K562 (cell line): ENCODE data around the gene A4GNT. TPM values are rescaled to one million over a fixed set of nuclear protein-coding genes. Genes with fewer than 3 reads are reported as not detected.

ENCODE experiments used
- ATAC-seq: fragments of 200-7000 bp; cut with Tn5 transposase; 3 replicates; pipeline ENCODE4 v1.9.1; 2020; ENCODE audit warnings: moderate library complexity
- BruUV-seq: library from RNA; stranded (reverse); fragments of 400-500 nt; replicated peaks from 2 replicates; lab custom pipeline; 2021; lab: Mats Ljungman, UMichigan
- CTCF ChIA-PET: fragments of 300-600 bp; formaldehyde crosslinking; extraction: SDS; loops from one replicate; lab custom pipeline; 2021; ENCODE audit warnings: low intra/inter-chr PET ratio; lab: Yijun Ruan, JAX
- POLR2A ChIA-PET: fragments of 300-600, 350-650 bp; sonication (Branson Sonifier 250); formaldehyde crosslinking; extraction: SDS; loops from one replicate; lab custom pipeline; 2021; ENCODE audit warnings: antibody characterized with exemption, inconsistent platforms; lab: Yijun Ruan, JAX
- DNase-seq, 4 experiments: peaks; one replicate each; pipeline versions ENCODE4 v3.0.0 to v3.0.0-alpha.2; 2011 to 2018; ENCODE audit warnings: low spot score in 3 of 4, mixed read lengths in 3 of 4; ENCODE audit errors: extremely low read depth in 1 of 4
- FAIRE-seq: peaks from 2 replicates; lab custom pipeline; 2011; peaks lifted over from hg19 to GRCh38; lab: Jason Lieb, UNC
- H2AFZ ChIP-seq: 2 replicates; pipeline ENCODE4 v1.6.0; 2011; ENCODE audit warnings: low read depth, low read length, control low read depth, inconsistent platforms
- H3K27ac ChIP-seq: fragments of 200-600 bp; 3 replicates; pipeline ENCODE4 v1.8.0; 2011; ENCODE audit warnings: low read depth, mild to moderate bottlenecking, control low read depth, inconsistent platforms, low read length, moderate library complexity, mixed read lengths; ENCODE audit errors: extremely low read depth
- H3K27me3 ChIP-seq, 2 experiments: fragments of 300-600 bp in 1 of 2; 2 replicates in 1 of 2; 3 replicates in 1 of 2; pipeline versions ENCODE4 v1.6.0 to v1.8.0; 2011; ENCODE audit warnings: inconsistent platforms in 2 of 2, low read length in 2 of 2, mild to moderate bottlenecking in 1 of 2, mixed read lengths in 1 of 2, moderate library complexity in 1 of 2; ENCODE audit not compliant: control insufficient read depth in 2 of 2, insufficient read depth in 2 of 2
- H3K36me3 ChIP-seq: fragments of 300-600 bp; 3 replicates; pipeline ENCODE4 v1.8.0; 2011; ENCODE audit warnings: mild to moderate bottlenecking, low read length, inconsistent platforms; ENCODE audit not compliant: control insufficient read depth, insufficient read depth
- H3K4me1 ChIP-seq, 2 experiments: fragments of 200-600 bp in 1 of 2; replicated peaks in 1 of 2; 2 replicates in 1 of 2; 3 replicates in 1 of 2; pipeline versions ENCODE4 v1.5.1 to v1.8.0; 2011; ENCODE audit warnings: inconsistent platforms in 2 of 2, low read length in 2 of 2, mild to moderate bottlenecking in 1 of 2, mixed read lengths in 1 of 2, moderate library complexity in 1 of 2; ENCODE audit not compliant: control insufficient read depth in 2 of 2, insufficient read depth in 2 of 2
- H3K4me2 ChIP-seq: 2 replicates; pipeline ENCODE4 v1.6.1; 2011; ENCODE audit warnings: low read length, control low read depth, inconsistent platforms, mixed read lengths; ENCODE audit not compliant: insufficient read depth
- H3K4me3 ChIP-seq: fragments of 200-600 bp; sonication (generic), shearing (Covaris generic); 2 replicates; pipeline ENCODE4 v1.5.1; 2016; ENCODE audit warnings: control low read depth, inconsistent platforms
- H3K79me2 ChIP-seq: fragments of 200-600 bp; 3 replicates; pipeline ENCODE4 v1.8.0; 2011; ENCODE audit warnings: low read length, inconsistent platforms; ENCODE audit not compliant: control insufficient read depth, insufficient read depth
- H3K9ac ChIP-seq, 2 experiments: 2 replicates each; pipeline versions ENCODE4 v1.6.0 to v1.6.1; 2011; ENCODE audit warnings: low read depth in 2 of 2, low read length in 2 of 2, control low read depth in 1 of 2, inconsistent platforms in 1 of 2, mild to moderate bottlenecking in 1 of 2, mixed read lengths in 1 of 2; ENCODE audit not compliant: insufficient read depth in 1 of 2
- H3K9me1 ChIP-seq: one replicate; pipeline ENCODE4 v1.6.0; 2011; ENCODE audit warnings: inconsistent platforms, mild to moderate bottlenecking, low read length, moderate library complexity; ENCODE audit not compliant: control insufficient read depth, insufficient read depth
- H3K9me3 ChIP-seq: replicated peaks from 2 replicates; pipeline ENCODE4 v1.5.1; 2011; ENCODE audit warnings: low read depth, low read length, inconsistent platforms; ENCODE audit not compliant: control insufficient read depth, insufficient read depth
- H4K20me1 ChIP-seq: replicated peaks from 2 replicates; pipeline ENCODE4 v1.6.1; 2011; ENCODE audit warnings: low read length, inconsistent platforms, mixed read lengths; ENCODE audit not compliant: control insufficient read depth, insufficient read depth
- CHD7 ChIP-seq: fragments of 200-600 bp; sonication (generic); IDR thresholded peaks from one replicate; pipeline ENCODE4 v1.6.1; 2012; ENCODE audit warnings: mild to moderate bottlenecking, low read depth, low read length, inconsistent platforms
- GTF2A2 ChIP-seq: IDR thresholded peaks from 2 replicates; pipeline ENCODE4 v1.6.1; 2016; ENCODE audit warnings: mild to moderate bottlenecking, missing genetic modification characterization, missing compliant biosample characterization
- POLR2G ChIP-seq: fragments of 200-400 bp; formaldehyde crosslinking; IDR thresholded peaks from 2 replicates; pipeline ENCODE4 v1.6.1; 2017; ENCODE audit warnings: low read depth, mild to moderate bottlenecking, antibody characterized with exemption, low read length, moderate library complexity
- SRSF9 ChIP-seq: fragments of 200-400 bp; formaldehyde crosslinking; IDR thresholded peaks from 2 replicates; pipeline ENCODE4 v1.6.1; 2017; ENCODE audit warnings: low read depth, low read length, borderline replicate concordance
- ZBTB1 ChIP-seq: sonication (generic); formaldehyde crosslinking; IDR thresholded peaks from 2 replicates; pipeline ENCODE4 v1.8.1; 2023; ENCODE audit warnings: missing genetic modification reagents, low read depth, mild to moderate bottlenecking, borderline replicate concordance
- WGBS: fragments of 100-300 bp; shearing (Covaris generic); methylation state at CpG from one replicate; pipeline ENCODE4 v1.1.6; 2016; ENCODE audit warnings: low coverage, mixed read lengths; ENCODE audit not compliant: insufficient coverage; ENCODE audit errors: missing lambda C conversion rate; 5-methylcytosine and 5-hydroxymethylcytosine counted together
- in situ Hi-C: fragments of 300-500 bp; cut with MboI; formaldehyde crosslinking; loops from 4 replicates; pipeline ENCODE4 v1.15.0; 2018; ENCODE audit warnings: inconsistent platforms, mixed read lengths
- intact Hi-C: fragments of 100-400 bp; cut with micrococcal nuclease; formaldehyde crosslinking; loops from 2 replicates; pipeline ENCODE4 v1.14.2; 2022
- polyA plus RNA-seq, 8 experiments: library from polyadenylated mRNA; depleted of rRNA in 4 of 8; stranded (reverse) in 5 of 8; unstranded in 3 of 8; fragments of >200 nt; fragmentation: Nextera tagmentation in 2 of 8; fragmentation: Illumina TruSeq in 1 of 8; extraction: Ambion mirVana in 2 of 8; extraction: Trizol in 1 of 8; gene quantifications; 2 replicates each; pipeline versions ENCODE4 v1.2.1 to v1.2.3, GENCODE V29; 2011 to 2014; ENCODE audit warnings: inconsistent platforms in 1 of 8, missing spikeins in 1 of 8
- total RNA-seq, 7 experiments: library from RNA; depleted of rRNA in 6 of 7; stranded (reverse); fragments of >200 nt in 6 of 7; fragmentation: Illumina TruSeq in 2 of 7; extraction: Trizol in 2 of 7; gene quantifications; 2 replicates each; pipeline versions ENCODE4 v1.2.1 to v1.2.3, GENCODE V29; 2011 to 2021; ENCODE audit warnings: low replicate concordance in 1 of 7
- TF ChIP-seq, protein P1 (sequence below): fragments of 200-800 bp; sonication (Bioruptor generic); IDR thresholded peaks from 2 replicates; pipeline ENCODE4 v1.6.1; 2017; ENCODE audit warnings: missing genetic modification characterization, missing compliant biosample characterization
- TF ChIP-seq, protein P2 (sequence below): fragments of 250-450 bp; sonication (Bioruptor Pico); IDR thresholded peaks from 2 replicates; pipeline ENCODE4 v1.5.0; 2021

The A4GNT gene
- total and polyA plus RNA-seq, 9 of the 15 experiments (the other 6 are each of a cell fraction or from before 2014, with no cell fraction given) = not detected

GRCh38 chr3:138127636-138128365 lies 4.4 kb downstream of the A4GNT start:
- CTCF ChIA-PET = no interaction called here
- H3K36me3 ChIP-seq = no peaks in the 10 kb centered on the region
- no peak overlapping the region for H3K4me2 ChIP-seq
- no peaks in the 10 kb centered on the region for H3K9me3 ChIP-seq
- H3K9ac ChIP-seq = no peak overlapping the region
- intact Hi-C loops = no loop called here
- no peak overlapping the region for H3K27ac ChIP-seq
- H3K4me1 ChIP-seq = no peaks in the 10 kb centered on the region; a peak in 1 of 5 replicates
- no peaks in the 10 kb centered on the region for H4K20me1 ChIP-seq
- ATAC-seq (no peak), DNase-seq (no peak), FAIRE-seq (no peak)
- H3K9me1 ChIP-seq = no peaks in the 10 kb centered on the region
- H2AFZ ChIP-seq = no peak overlapping the region
- 0% methylated on average over 1 of the region's 1 CpG for WGBS
- in situ Hi-C loops = no loop called here
- peaks cover 0 to 4% of the 10 kb centered on the region in 2 experiments; a peak in 2 of 5 replicates for H3K27me3 ChIP-seq
- no peaks in the 10 kb centered on the region for H3K79me2 ChIP-seq
- H3K4me3 ChIP-seq = no peak overlapping the region
- BruUV-seq = no TSS peak
- POLR2A ChIA-PET = no interaction called here
- TF ChIP-seq, protein P1, sequence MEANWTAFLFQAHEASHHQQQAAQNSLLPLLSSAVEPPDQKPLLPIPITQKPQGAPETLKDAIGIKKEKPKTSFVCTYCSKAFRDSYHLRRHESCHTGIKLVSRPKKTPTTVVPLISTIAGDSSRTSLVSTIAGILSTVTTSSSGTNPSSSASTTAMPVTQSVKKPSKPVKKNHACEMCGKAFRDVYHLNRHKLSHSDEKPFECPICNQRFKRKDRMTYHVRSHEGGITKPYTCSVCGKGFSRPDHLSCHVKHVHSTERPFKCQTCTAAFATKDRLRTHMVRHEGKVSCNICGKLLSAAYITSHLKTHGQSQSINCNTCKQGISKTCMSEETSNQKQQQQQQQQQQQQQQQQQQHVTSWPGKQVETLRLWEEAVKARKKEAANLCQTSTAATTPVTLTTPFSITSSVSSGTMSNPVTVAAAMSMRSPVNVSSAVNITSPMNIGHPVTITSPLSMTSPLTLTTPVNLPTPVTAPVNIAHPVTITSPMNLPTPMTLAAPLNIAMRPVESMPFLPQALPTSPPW (CRISPR knock-in tag) = no peak
- TF ChIP-seq ZBTB1 (CRISPR knock-in tag) = no peak
- no peak for TF ChIP-seq SRSF9
- TF ChIP-seq GTF2A2 (tag) = no peak
- TF ChIP-seq, protein P2, sequence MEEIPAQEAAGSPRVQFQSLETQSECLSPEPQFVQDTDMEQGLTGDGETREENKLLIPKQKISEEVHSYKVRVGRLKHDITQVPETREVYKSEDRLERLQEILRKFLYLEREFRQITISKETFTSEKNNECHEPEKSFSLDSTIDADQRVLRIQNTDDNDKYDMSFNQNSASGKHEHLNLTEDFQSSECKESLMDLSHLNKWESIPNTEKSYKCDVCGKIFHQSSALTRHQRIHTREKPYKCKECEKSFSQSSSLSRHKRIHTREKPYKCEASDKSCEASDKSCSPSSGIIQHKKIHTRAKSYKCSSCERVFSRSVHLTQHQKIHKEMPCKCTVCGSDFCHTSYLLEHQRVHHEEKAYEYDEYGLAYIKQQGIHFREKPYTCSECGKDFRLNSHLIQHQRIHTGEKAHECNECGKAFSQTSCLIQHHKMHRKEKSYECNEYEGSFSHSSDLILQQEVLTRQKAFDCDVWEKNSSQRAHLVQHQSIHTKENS (CRISPR knock-in tag) = no peak
- TF ChIP-seq CHD7 = no peak
- no peak for TF ChIP-seq POLR2G
